ENCODE data around the gene CHMP4B.

The CHMP4B gene, protein sequence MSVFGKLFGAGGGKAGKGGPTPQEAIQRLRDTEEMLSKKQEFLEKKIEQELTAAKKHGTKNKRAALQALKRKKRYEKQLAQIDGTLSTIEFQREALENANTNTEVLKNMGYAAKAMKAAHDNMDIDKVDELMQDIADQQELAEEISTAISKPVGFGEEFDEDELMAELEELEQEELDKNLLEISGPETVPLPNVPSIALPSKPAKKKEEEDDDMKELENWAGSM

GRCh38 chr20:33810885-33811775, at the start of gene CHMP4B:
CHMP4B (plus strand) TSS chr20:33811348; CDS start chr20:33811469, 121 bp downstream.
- H3K9me3 ChIP-seq (ENCODE audit: control insufficient read depth, insufficient read depth, low read depth, low read length) = no peaks in the 10 kb centered on the region
- peaks cover 7% of the 10 kb centered on the region for H3K36me3 ChIP-seq (ENCODE audit: control insufficient read depth, insufficient read depth, low read length)
- H3K4me3 ChIP-seq (ENCODE audit: low read depth, low read length) = peak within 1 kb of the TSS; percentile 96
- peaks cover 6% of the 10 kb centered on the region for H3K4me1 ChIP-seq (ENCODE audit: control insufficient read depth, insufficient read depth, low read length)
- H3K27me3 ChIP-seq (ENCODE audit: control insufficient read depth, insufficient read depth, low read length) = no peaks in the 10 kb centered on the region
- peak within 1 kb of the TSS; percentile 89 for H3K9ac ChIP-seq (ENCODE audit: low read length)
- H3K27ac ChIP-seq (ENCODE audit: low read depth, low read length) = peak within 1 kb of the TSS; percentile 76

- Histone ChIP-seq H3K27ac (ENCODE audit: low read depth, low read length) (no peak overlapping the region), H3K36me3 (ENCODE audit: control insufficient read depth, insufficient read depth, low read length) (peaks cover 9% of the 10 kb centered on the region), H3K9ac (ENCODE audit: low read length) (no peak overlapping the region), H3K4me1 (ENCODE audit: control insufficient read depth, insufficient read depth, low read length) (no peaks in the 10 kb centered on the region), H3K9me3 (ENCODE audit: control insufficient read depth, insufficient read depth, low read depth, low read length) (no peaks in the 10 kb centered on the region), H3K27me3 (ENCODE audit: control insufficient read depth, insufficient read depth, low read length) (no peaks in the 10 kb centered on the region), H3K4me3 (ENCODE audit: low read depth, low read length) (no peak overlapping the region)
Measured at GRCh38 chr20:33761698-33762250, 49.4 kb upstream of the CHMP4B start.

GRCh38 chr20:33765099-33765498, 46.0 kb upstream of the CHMP4B start:
- Histone ChIP-seq H3K36me3 (ENCODE audit: control insufficient read depth, insufficient read depth, low read length) (peaks cover 4% of the 10 kb centered on the region; the same call in 1 of the 2 replicates), H3K4me3 (ENCODE audit: low read depth, low read length) (no peak overlapping the region), H3K4me1 (ENCODE audit: control insufficient read depth, insufficient read depth, low read length) (0 out of 2 replicates have a peak, but pooled peaks cover 4% of the 10 kb centered on the region), H3K9ac (ENCODE audit: low read length) (no peak overlapping the region), H3K27ac (ENCODE audit: low read depth, low read length) (no peak overlapping the region), H3K27me3 (ENCODE audit: control insufficient read depth, insufficient read depth, low read length) (no peaks in the 10 kb centered on the region), H3K9me3 (ENCODE audit: control insufficient read depth, insufficient read depth, low read depth, low read length) (no peaks in the 10 kb centered on the region)

DNA sequence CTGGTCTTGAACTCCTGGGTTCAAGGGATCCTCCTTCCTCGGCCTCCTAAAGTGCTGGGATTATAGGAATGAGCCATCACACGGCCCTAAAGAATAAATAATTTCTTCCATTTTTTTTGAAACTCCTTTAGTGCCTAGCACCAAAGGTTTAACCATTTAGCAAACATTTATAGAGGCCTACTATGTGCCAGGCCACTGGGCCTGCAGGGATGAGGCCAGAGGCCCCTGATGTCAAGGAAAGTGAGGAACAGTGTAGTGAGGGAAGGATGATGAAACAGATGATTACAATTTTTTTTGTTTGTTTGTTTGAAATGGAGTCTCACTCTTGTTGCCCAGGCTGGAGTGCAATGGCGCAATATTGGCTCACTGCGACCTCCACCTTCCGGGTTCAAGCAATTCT, 45.6 kb upstream of the CHMP4B start:
- H3K9ac ChIP-seq (ENCODE audit: low read length) = no peak overlapping the region
- H3K36me3 ChIP-seq (ENCODE audit: control insufficient read depth, insufficient read depth, low read length) = peaks cover 4% of the 10 kb centered on the region; the same call in 1 of the 2 replicates
- 0 out of 2 replicates have a peak, but pooled peaks cover 4% of the 10 kb centered on the region for H3K4me1 ChIP-seq (ENCODE audit: control insufficient read depth, insufficient read depth, low read length)
- no peaks in the 10 kb centered on the region for H3K9me3 ChIP-seq (ENCODE audit: control insufficient read depth, insufficient read depth, low read depth, low read length)
- no peak overlapping the region for H3K27ac ChIP-seq (ENCODE audit: low read depth, low read length)
- no peaks in the 10 kb centered on the region for H3K27me3 ChIP-seq (ENCODE audit: control insufficient read depth, insufficient read depth, low read length)
- no peak overlapping the region for H3K4me3 ChIP-seq (ENCODE audit: low read depth, low read length)

- Histone ChIP-seq H3K4me3 (ENCODE audit: low read depth, low read length) (no peak overlapping the region), H3K4me1 (ENCODE audit: control insufficient read depth, insufficient read depth, low read length) (0 out of 2 replicates have a peak, but pooled peaks cover 4% of the 10 kb centered on the region), H3K9ac (ENCODE audit: low read length) (no peak overlapping the region), H3K9me3 (ENCODE audit: control insufficient read depth, insufficient read depth, low read depth, low read length) (no peaks in the 10 kb centered on the region), H3K27me3 (ENCODE audit: control insufficient read depth, insufficient read depth, low read length) (no peaks in the 10 kb centered on the region), H3K27ac (ENCODE audit: low read depth, low read length) (no peak overlapping the region), H3K36me3 (ENCODE audit: control insufficient read depth, insufficient read depth, low read length) (peaks cover 4% of the 10 kb centered on the region; the same call in 1 of the 2 replicates)
Measured at GRCh38 chr20:33766686-33767085, 44.5 kb upstream of the CHMP4B start.

DNA sequence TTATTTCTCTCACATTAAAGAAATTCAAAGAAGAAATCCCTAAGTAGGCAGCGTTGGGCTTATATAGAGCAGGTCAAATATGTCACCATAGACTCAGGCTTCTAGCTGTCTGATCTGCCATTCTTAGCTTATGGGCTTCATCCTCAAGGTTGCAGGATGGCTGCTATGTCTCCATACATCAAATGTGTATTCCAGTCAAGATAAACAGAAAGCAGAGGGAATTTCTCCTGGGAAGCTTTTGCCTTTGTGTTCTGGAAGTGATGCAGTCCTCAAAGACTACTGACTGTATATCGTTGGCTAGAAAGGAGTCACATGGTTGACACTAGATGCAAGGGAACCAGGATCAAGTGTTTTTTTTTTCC, 43.4 kb upstream of the CHMP4B start:
- H3K4me1 ChIP-seq (ENCODE audit: control insufficient read depth, insufficient read depth, low read length) = 0 out of 2 replicates have a peak, but pooled peaks cover 4% of the 10 kb centered on the region
- H3K4me3 ChIP-seq (ENCODE audit: low read depth, low read length) = no peak overlapping the region
- H3K9ac ChIP-seq (ENCODE audit: low read length) = no peak overlapping the region
- peaks cover 4% of the 10 kb centered on the region; the same call in 1 of the 2 replicates for H3K36me3 ChIP-seq (ENCODE audit: control insufficient read depth, insufficient read depth, low read length)
- no peaks in the 10 kb centered on the region for H3K9me3 ChIP-seq (ENCODE audit: control insufficient read depth, insufficient read depth, low read depth, low read length)
- H3K27ac ChIP-seq (ENCODE audit: low read depth, low read length) = no peak overlapping the region
- no peaks in the 10 kb centered on the region for H3K27me3 ChIP-seq (ENCODE audit: control insufficient read depth, insufficient read depth, low read length)

DNA sequence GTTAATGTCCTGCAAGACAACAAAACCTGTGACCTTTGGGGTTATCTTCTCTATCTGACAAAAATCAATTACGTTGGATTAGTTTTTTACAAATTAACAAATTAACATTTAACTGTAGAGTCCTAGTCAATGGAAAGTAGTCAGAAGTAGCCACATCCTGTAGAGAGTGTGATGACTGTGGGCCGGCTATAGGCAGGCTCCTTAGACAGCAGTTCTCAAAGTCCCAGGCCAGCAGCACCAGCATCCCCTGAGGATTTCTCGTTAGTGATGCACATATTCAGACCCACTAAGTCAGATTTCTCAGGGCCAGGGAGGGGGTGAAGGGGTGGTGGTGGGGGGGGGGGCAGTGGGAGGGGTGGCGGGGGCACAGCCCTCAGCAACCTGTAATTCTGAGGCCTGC, 42.1 kb upstream of the CHMP4B start:
- no peak overlapping the region for H3K4me3 ChIP-seq (ENCODE audit: low read depth, low read length)
- H3K27ac ChIP-seq (ENCODE audit: low read depth, low read length) = no peak overlapping the region
- no peaks in the 10 kb centered on the region for H3K27me3 ChIP-seq (ENCODE audit: control insufficient read depth, insufficient read depth, low read length)
- H3K4me1 ChIP-seq (ENCODE audit: control insufficient read depth, insufficient read depth, low read length) = 0 out of 2 replicates have a peak, but pooled peaks cover 4% of the 10 kb centered on the region
- no peak overlapping the region for H3K9ac ChIP-seq (ENCODE audit: low read length)
- H3K9me3 ChIP-seq (ENCODE audit: control insufficient read depth, insufficient read depth, low read depth, low read length) = no peaks in the 10 kb centered on the region
- H3K36me3 ChIP-seq (ENCODE audit: control insufficient read depth, insufficient read depth, low read length) = peaks cover 4% of the 10 kb centered on the region; the same call in 1 of the 2 replicates

- H3K9me3 ChIP-seq (ENCODE audit: control insufficient read depth, insufficient read depth, low read depth, low read length) = no peaks in the 10 kb centered on the region
- H3K9ac ChIP-seq (ENCODE audit: low read length) = no peak overlapping the region
- H3K4me1 ChIP-seq (ENCODE audit: control insufficient read depth, insufficient read depth, low read length) = 0 out of 2 replicates have a peak, but pooled peaks cover 4% of the 10 kb centered on the region
- no peaks in the 10 kb centered on the region for H3K27me3 ChIP-seq (ENCODE audit: control insufficient read depth, insufficient read depth, low read length)
- H3K36me3 ChIP-seq (ENCODE audit: control insufficient read depth, insufficient read depth, low read length) = peaks cover 4% of the 10 kb centered on the region; the same call in 1 of the 2 replicates
- H3K27ac ChIP-seq (ENCODE audit: low read depth, low read length) = no peak overlapping the region
- no peak overlapping the region for H3K4me3 ChIP-seq (ENCODE audit: low read depth, low read length)
Measured at GRCh38 chr20:33770005-33770404, 41.1 kb upstream of the CHMP4B start.

- Histone ChIP-seq H3K4me1 (ENCODE audit: control insufficient read depth, insufficient read depth, low read length) (0 out of 2 replicates have a peak, but pooled peaks cover 4% of the 10 kb centered on the region), H3K27ac (ENCODE audit: low read depth, low read length) (no peak overlapping the region), H3K9me3 (ENCODE audit: control insufficient read depth, insufficient read depth, low read depth, low read length) (no peaks in the 10 kb centered on the region), H3K36me3 (ENCODE audit: control insufficient read depth, insufficient read depth, low read length) (no peaks in the 10 kb centered on the region), H3K27me3 (ENCODE audit: control insufficient read depth, insufficient read depth, low read length) (no peaks in the 10 kb centered on the region), H3K9ac (ENCODE audit: low read length) (no peak overlapping the region), H3K4me3 (ENCODE audit: low read depth, low read length) (no peak overlapping the region)
Measured at GRCh38 chr20:33771938-33772337, 39.2 kb upstream of the CHMP4B start.

GRCh38 chr20:33772439-33772838, 38.7 kb upstream of the CHMP4B start:
- Histone ChIP-seq H3K27ac (ENCODE audit: low read depth, low read length) (no peak overlapping the region), H3K9me3 (ENCODE audit: control insufficient read depth, insufficient read depth, low read depth, low read length) (no peaks in the 10 kb centered on the region), H3K36me3 (ENCODE audit: control insufficient read depth, insufficient read depth, low read length) (no peaks in the 10 kb centered on the region), H3K9ac (ENCODE audit: low read length) (no peak overlapping the region), H3K4me3 (ENCODE audit: low read depth, low read length) (no peak overlapping the region), H3K27me3 (ENCODE audit: control insufficient read depth, insufficient read depth, low read length) (no peaks in the 10 kb centered on the region), H3K4me1 (ENCODE audit: control insufficient read depth, insufficient read depth, low read length) (0 out of 2 replicates have a peak, but pooled peaks cover 4% of the 10 kb centered on the region)
